Right atrium auricular region (tissue), 2 donors: ENCODE results near the gene NCOA1. TPM values are rescaled to one million over a fixed set of nuclear protein-coding genes. Genes with fewer than 3 reads are reported as not detected.
"Not testable (repeated sequence)": the region's sequence is repeated elsewhere in the genome, so short reads cannot be mapped to it uniquely, and the experiment has no call there.

Source experiments
- DNase-seq: peaks from one replicate; pipeline ENCODE4 v3.0.0-alpha.2; 2019; ENCODE audit warnings: low spot score
- H3K27ac ChIP-seq, 2 donors: fragments of 200-600 bp; sonication (generic); 1 replicate in 1 of 2; 2 replicates in 1 of 2; pipeline ENCODE4 v1.5.1; 2016 to 2019
- H3K27me3 ChIP-seq, 2 donors: fragments of 200-600 bp; sonication (generic); one replicate each; pipeline versions ENCODE4 v1.5.1 to v1.6.0; 2017 to 2019
- H3K36me3 ChIP-seq: fragments of 200-600 bp; sonication (generic); one replicate; pipeline ENCODE4 v1.5.1; 2016
- H3K4me1 ChIP-seq, 2 donors: fragments of 200-600 bp; sonication (generic); one replicate each; pipeline versions ENCODE4 v1.5.1 to v1.6.0; 2017 to 2019
- H3K4me3 ChIP-seq, 2 donors: fragments of 200-600 bp; sonication (generic); 1 replicate in 1 of 2; 2 replicates in 1 of 2; pipeline ENCODE4 v1.5.1; 2017 to 2019; ENCODE audit warnings: mild to moderate bottlenecking in 1 of 2, moderate library complexity in 1 of 2
- H3K9me3 ChIP-seq, 2 donors: fragments of 200-600 bp; sonication (generic); one replicate each; pipeline ENCODE4 v1.5.1; 2019
- CTCF ChIP-seq, 2 donors: fragments of 200-600 bp; sonication (generic); IDR thresholded peaks; one replicate each; pipeline ENCODE4 v1.5.1; 2019; ENCODE audit warnings: antibody characterized with exemption in 2 of 2
- total RNA-seq, 2 donors: library from RNA; depleted of rRNA; stranded (reverse); fragments of >200 nt; gene quantifications; one replicate each; pipeline ENCODE4 v1.1.0, GENCODE V29; 2016

The NCOA1 gene
- total RNA-seq, 2 donors from 2014 or later, result 33.8 to 43.6 TPM

- H3K27me3 ChIP-seq, result no peaks in the 10 kb centered on the region
- no peak overlapping the region for H3K4me3 ChIP-seq
- no peaks in the 10 kb centered on the region for H3K9me3 ChIP-seq
- TF ChIP-seq CTCF (IDR thresholded peaks at IDR 0.05), result no peak
- no peak overlapping the region for H3K27ac ChIP-seq
- H3K4me1 ChIP-seq, result peaks cover 0 to 4% of the 10 kb centered on the region in 2 donors
- no peaks in the 10 kb centered on the region for H3K36me3 ChIP-seq
- DNase-seq, result no peak
These were observed 101.5 kb downstream of the NCOA1 start for GRCh38 chr2:24592441-24593100.

- H3K36me3 ChIP-seq, result no peaks in the 10 kb centered on the region
- TF ChIP-seq CTCF (IDR thresholded peaks at IDR 0.05), result no peak
- no peaks in the 10 kb centered on the region for H3K27me3 ChIP-seq
- no peak overlapping the region for H3K27ac ChIP-seq
- peaks cover 0 to 5% of the 10 kb centered on the region in 2 donors for H3K4me1 ChIP-seq
- DNase-seq, result no peak
- H3K9me3 ChIP-seq, result no peaks in the 10 kb centered on the region
- H3K4me3 ChIP-seq, result no peak overlapping the region
These were observed 103.2 kb downstream of the NCOA1 start for GRCh38 chr2:24594283-24594682.

- H3K4me3 ChIP-seq, result no peak overlapping the region
- H3K36me3 ChIP-seq, result no peaks in the 10 kb centered on the region
- peaks cover 0 to 5% of the 10 kb centered on the region in 2 donors for H3K4me1 ChIP-seq
- no peak overlapping the region for H3K27ac ChIP-seq
- H3K27me3 ChIP-seq, result no peaks in the 10 kb centered on the region
- no peak for TF ChIP-seq CTCF (IDR thresholded peaks at IDR 0.05)
- no peak for DNase-seq
- H3K9me3 ChIP-seq, result no peaks in the 10 kb centered on the region
These were observed 106.3 kb downstream of the NCOA1 start for GRCh38 chr2:24597181-24597870.

- H3K27ac ChIP-seq, H3K4me3 ChIP-seq, H3K36me3 ChIP-seq, H3K9me3 ChIP-seq, H3K27me3 ChIP-seq, H3K4me1 ChIP-seq, DNase-seq: not testable (repeated sequence)
These were observed 109.1 kb downstream of the NCOA1 start for GRCh38 chr2:24600140-24600539.

GRCh38 chr2:24611631-24612030, 120.6 kb downstream of the NCOA1 start:
- no peak overlapping the region for H3K4me3 ChIP-seq
- no peak for DNase-seq
- H3K4me1 ChIP-seq, result peaks cover 0 to 7% of the 10 kb centered on the region in 2 donors
- H3K27me3 ChIP-seq, result no peaks in the 10 kb centered on the region
- H3K27ac ChIP-seq, result no peak overlapping the region
- H3K9me3 ChIP-seq, result peaks cover 0 to 23% of the 10 kb centered on the region in 2 donors
- no peaks in the 10 kb centered on the region for H3K36me3 ChIP-seq
- no peak for TF ChIP-seq CTCF (IDR thresholded peaks at IDR 0.05)

GRCh38 chr2:24613154-24613814, 122.2 kb downstream of the NCOA1 start:
- peaks cover 0 to 16% of the 10 kb centered on the region in 2 donors for H3K9me3 ChIP-seq
- no peak overlapping the region for H3K27ac ChIP-seq
- no peaks in the 10 kb centered on the region for H3K27me3 ChIP-seq
- H3K36me3 ChIP-seq, result no peaks in the 10 kb centered on the region
- DNase-seq, result no peak
- no peak overlapping the region for H3K4me3 ChIP-seq
- TF ChIP-seq CTCF (IDR thresholded peaks at IDR 0.05), result no peak
- peaks cover 0 to 14% of the 10 kb centered on the region in 2 donors for H3K4me1 ChIP-seq
